Measurements from ENCODE around the gene ROBO2.

Gene ROBO2

DNA sequence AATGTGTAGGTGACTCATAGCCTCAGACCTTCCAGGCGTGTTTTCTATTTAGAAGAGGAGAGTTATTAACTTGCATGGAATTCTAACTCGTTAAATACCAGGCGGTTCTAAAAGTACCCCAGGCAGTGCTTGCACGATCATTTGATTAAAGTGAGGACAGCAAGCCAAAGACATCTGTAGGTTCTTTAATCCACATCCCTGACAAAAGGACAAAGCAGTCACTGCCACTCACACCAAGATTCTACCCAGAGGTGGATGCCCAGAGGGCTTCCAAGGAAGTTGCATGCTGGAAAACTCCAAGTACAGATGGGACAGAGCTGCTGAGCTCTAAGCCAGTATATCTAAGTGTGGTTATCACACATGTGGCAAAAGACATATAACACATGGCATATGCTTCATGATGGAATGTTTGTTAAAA, 372.1 kb downstream of the ROBO2 start:
- DNase-seq (ENCODE audit: low spot score) = no peak

DNA sequence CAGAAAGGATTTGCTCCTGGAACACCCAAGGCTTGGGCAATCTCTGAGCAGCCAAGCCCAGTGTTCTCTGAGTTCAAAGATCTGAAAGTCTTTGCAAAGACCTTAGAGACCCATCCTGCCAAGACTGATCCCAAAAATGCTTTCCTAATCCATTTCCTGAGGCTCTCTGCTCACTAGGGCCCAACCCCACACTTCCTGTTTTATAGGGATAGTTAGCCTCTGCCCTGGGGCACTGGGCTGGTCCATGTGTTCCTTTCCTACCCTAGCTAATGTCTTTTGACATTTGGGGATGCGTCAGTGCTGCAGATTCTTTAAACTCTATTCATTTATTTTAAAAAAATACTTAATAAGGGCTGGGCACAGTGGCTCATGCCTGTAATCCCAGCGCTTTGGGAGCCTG, 372.7 kb downstream of the ROBO2 start:
- DNase-seq (ENCODE audit: low spot score) = no peak

DNA sequence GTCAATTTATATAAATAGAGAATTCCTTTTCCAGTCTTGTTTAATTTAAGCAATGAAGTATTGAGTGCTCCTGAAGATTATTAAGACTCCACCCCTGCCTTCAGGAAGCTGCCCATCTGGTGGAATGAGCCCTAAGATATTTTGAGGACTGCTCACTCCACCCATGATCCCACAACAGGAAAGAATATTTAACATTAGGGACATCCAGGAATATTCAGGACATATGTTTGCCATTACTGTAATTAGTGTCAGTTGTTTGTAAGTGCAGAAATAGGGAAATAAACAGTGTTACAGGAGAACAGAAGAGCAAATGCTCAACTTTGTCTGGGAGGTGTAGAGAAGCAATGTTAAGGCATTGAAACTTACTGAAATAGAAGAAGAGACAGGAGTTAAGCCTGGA, 375.0 kb downstream of the ROBO2 start:
- DNase-seq (ENCODE audit: low spot score) = no peak

DNA sequence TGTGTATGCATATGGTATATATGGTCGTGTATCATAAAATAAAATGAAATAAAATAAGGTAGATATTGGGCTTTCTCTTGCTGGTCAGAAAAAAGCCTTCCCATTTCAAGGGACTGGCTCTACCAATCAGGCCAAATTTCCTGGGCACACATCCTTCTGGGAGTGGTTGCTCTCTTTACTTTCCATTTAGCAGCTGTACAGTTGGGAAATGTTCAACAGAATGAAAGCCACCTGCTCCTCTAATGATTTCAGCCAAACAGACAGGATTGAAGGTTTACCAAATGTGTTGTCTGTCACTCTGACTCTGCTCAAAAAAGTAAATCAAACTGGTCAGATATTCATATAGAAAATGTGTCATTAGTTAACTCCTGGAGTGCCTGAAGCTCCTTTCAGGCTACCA, 380.4 kb downstream of the ROBO2 start:
- no peak for DNase-seq (ENCODE audit: low spot score)

GRCh38 chr3:77421916-77422315, 382.0 kb downstream of the ROBO2 start:
- DNase-seq (ENCODE audit: low spot score) = no peak

- DNase-seq (ENCODE audit: low spot score) = no peak
Measured at GRCh38 chr3:77426531-77426930, 386.6 kb downstream of the ROBO2 start.

GRCh38 chr3:77427528-77427927, 387.6 kb downstream of the ROBO2 start:
- DNase-seq (ENCODE audit: low spot score) = no peak

GRCh38 chr3:77436908-77437307, 397.0 kb downstream of the ROBO2 start:
- no peak for DNase-seq (ENCODE audit: low spot score)

GRCh38 chr3:77446084-77446483, 406.2 kb downstream of the ROBO2 start:
- no peak for DNase-seq (ENCODE audit: low spot score)

DNA sequence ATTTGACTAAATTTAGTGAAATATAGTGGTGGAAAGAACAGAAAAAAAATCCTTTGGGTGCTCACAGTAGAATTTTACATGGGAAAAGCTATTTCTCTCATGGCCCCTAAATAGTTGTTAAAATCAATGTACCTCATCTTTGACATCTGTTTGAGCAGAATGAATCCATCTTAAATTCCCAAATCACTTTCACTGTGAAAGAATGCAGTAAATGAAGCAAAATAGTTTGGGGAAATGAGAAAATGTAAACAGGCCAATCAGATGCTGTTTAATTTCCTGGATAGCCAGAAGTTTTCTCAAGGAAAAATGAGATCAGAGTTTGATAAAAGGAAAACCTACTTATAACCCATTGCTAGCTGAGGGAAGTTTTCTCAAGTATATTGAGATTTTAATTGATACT, 406.9 kb downstream of the ROBO2 start:
- DNase-seq (ENCODE audit: low spot score) = no peak

GRCh38 chr3:77449459-77450350, 409.8 kb downstream of the ROBO2 start:
- no peak for DNase-seq (ENCODE audit: low spot score)

GRCh38 chr3:77456431-77456830, 416.5 kb downstream of the ROBO2 start:
- no peak for DNase-seq (ENCODE audit: low spot score)

GRCh38 chr3:77456906-77457305, 417.0 kb downstream of the ROBO2 start:
- DNase-seq (ENCODE audit: low spot score) = no peak

GRCh38 chr3:77459926-77460325, 420.0 kb downstream of the ROBO2 start:
- no peak for DNase-seq (ENCODE audit: low spot score)

GRCh38 chr3:77460326-77460725, 420.4 kb downstream of the ROBO2 start:
- DNase-seq (ENCODE audit: low spot score) = no peak

- no peak for DNase-seq (ENCODE audit: low spot score)
Measured at GRCh38 chr3:77462951-77463350, 423.1 kb downstream of the ROBO2 start.

DNA sequence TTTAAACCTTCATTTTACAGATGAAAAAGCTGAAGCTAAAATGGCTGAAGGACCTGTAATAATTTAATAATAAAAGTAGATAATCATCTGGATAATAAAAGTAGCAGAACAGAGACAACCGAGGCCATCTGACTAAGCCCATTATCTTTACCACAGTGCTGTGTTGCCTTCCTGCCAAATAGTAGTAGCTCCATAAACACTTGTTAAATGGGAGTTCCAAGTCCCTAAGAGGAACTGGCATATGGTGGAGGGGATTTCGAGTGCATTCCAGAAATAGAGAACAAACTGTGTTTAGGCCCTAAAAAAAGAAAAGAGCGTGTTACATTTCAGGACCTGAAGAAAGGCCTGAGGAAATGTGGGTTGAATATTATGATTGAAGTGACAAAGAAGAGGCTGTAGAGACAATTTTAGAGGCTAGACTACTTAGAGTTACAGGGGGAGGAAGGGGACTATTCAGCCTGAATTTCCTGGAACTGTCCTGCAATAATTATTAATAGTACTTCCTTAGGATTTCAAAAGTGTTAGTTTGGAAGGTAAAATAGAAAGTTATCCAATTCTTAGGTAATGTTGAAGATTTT, 424.3 kb downstream of the ROBO2 start:
- no peak for DNase-seq (ENCODE audit: low spot score)

DNA sequence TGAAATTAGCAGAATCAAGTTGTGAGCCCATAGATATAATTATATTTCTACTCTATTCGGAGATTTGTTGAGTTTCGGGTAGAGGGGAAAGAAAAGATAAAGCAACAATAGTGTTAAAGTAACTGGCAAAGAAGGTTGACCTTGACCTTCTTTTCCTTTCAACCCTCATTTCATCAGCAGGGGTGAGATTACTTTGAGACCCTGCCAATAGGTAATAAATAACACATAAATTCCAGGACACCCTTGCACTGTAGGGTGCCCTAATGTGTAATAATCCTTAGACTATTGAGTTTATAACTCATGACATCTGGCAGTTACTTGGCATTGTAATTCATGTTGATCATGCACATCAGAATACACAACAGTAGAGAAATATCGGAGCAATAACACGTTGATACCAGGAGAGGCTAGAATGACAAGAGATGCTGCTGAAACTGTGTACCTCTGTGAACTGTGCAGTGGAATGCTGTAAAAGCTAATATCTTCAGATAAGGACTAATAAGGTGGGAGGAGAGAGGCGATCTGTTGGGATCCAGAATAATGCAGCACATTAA, 426.7 kb downstream of the ROBO2 start:
- DNase-seq (ENCODE audit: low spot score) = no peak

- no peak for DNase-seq (ENCODE audit: low spot score)
Measured at GRCh38 chr3:77467702-77468625, 428.1 kb downstream of the ROBO2 start.

- no peak for DNase-seq (ENCODE audit: low spot score)
Measured at GRCh38 chr3:77468626-77469020, 428.7 kb downstream of the ROBO2 start.

GRCh38 chr3:77475507-77475906, 435.6 kb downstream of the ROBO2 start:
- no peak for DNase-seq (ENCODE audit: low spot score)

DNA sequence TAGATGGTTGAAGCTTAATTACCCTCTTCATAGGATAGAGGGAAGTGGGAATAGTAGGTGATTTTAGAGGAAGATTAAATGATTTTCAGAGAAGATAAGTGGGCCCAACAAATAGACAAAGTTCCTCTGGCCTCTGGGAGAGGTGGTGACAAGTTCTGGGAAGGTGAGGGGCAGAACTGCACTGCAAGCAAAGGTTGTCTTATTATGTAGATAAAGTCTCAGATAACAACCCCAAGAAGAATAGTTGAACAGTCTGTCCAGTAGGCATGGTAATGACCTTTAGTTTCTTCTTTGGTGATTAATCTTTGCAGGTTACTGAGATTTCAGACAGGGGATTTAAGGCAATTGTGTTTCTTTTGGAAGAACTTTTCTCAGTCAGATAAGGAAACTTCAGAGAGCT, 439.1 kb downstream of the ROBO2 start:
- DNase-seq (ENCODE audit: low spot score) = no peak

Data from GM03348 (cell line).